Uterus (tissue), 2 donors: ENCODE data around the gene AADAT.

Experiments
- CTCF ChIP-seq, 4 experiments: fragments of 200-600 bp in 2 of 4; fragments of 450-650 bp in 2 of 4; sonication (generic) in 2 of 4; IDR thresholded peaks; one replicate each; pipeline ENCODE4 v1.5.1; 2016 to 2019; ENCODE audit warnings: antibody characterized with exemption in 4 of 4, mild to moderate bottlenecking in 2 of 4, moderate library complexity in 1 of 4
- POLR2A ChIP-seq, 2 donors: fragments of 450-650 bp; IDR thresholded peaks; one replicate each; pipeline ENCODE4 v1.6.1; 2016; ENCODE audit warnings: antibody characterized with exemption in 2 of 2, mild to moderate bottlenecking in 1 of 2, moderate library complexity in 1 of 2

GRCh38 chr4:170051402-170051801 is 38.4 kb downstream of the AADAT start:
- TF ChIP-seq CTCF (IDR thresholded peaks at IDR 0.05), result no peak
- TF ChIP-seq POLR2A (IDR thresholded peaks at IDR 0.05), result no peak
